HG03558 (cell line): ENCODE results near the gene LRRC37B.
"Not testable (repeated sequence)": the region's sequence is repeated elsewhere in the genome, so short reads cannot be mapped to it uniquely, and the experiment has no call there.

Source experiments
- ATAC-seq: cut with Tn5 transposase; IDR thresholded peaks from one replicate; pipeline ENCODE4 v1.9.1; 2021; ENCODE audit warnings: moderate number of reproducible peaks; ENCODE audit not compliant: unreplicated experiment; ENCODE audit errors: extremely low read depth

Gene LRRC37B

DNA sequence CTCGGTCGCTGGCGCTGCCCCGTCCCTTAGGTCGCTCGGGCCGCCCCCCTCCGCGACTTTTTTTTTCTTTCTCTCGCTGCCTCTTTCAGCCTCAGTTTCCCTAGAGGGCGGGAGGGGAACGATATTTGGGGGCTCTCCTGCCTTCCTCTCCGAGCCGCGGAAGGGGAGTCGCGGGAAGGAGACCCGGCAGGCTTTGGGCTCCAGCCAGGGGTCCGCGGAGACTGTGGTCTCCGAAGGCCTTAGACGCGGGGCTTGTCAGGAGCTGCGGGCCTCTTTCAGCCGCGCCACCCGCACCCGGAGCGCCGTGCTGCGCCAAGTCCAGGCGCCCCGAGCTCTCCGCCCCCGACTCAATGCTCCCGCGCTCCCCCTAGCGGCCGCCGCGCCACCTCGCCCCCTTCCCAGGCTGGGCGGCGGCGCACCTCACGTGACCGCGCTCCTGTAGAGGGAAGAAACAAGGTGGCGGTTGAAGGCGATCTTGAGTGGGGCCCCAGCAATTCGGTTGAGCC, at the start of gene LRRC37B:
LRRC37B (plus strand) TSS at position 427 of the 506 bp plus-strand sequence. CDS start 14,010 bp downstream, outside the sequence.
- no peak for ATAC-seq

DNA sequence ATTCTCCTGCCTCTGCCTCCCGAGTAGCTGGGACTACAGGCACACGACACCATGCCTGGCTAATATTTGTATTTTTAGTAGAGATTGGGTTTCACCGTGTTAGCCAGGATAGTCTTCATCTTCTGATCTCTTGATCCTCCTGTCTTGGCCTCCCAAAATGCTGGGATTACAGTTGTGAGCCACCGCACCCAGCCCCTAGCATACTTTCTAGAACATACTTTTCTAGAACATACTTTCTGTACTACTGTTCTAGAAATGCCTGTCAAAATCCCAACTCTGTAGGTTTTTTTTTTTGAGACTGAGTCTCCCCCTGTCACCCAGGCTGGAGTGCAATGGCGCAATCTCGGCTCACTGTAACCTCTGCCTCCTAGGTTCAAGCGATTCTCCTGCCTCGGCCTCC, 43.1 kb upstream of the LRRC37B start:
- ATAC-seq = not testable (repeated sequence)

- ATAC-seq = no peak
Observed at GRCh38 chr17:31967648-31968047, 39.5 kb upstream of the LRRC37B start.

DNA sequence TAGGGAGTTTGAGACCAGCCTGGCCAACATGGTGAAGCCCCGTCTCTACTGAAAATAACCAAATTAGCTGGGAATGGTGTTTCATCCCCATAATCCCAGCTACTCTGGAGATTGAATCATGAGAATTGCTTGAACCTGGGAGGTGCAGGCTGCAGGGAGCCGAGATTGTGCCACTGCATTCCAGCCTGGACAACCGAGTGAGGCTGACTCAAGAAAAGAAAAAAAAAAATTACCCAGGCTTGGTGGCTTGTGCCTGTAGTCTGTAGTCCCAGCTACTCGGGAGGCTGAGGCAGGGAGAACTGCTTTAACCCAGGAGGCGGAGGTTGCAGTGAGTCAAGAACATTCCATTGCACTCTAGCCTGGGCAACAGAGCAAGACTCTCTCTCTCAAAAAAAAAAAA, 36.8 kb upstream of the LRRC37B start:
- not testable (repeated sequence) for ATAC-seq

GRCh38 chr17:31974269-31975071, 32.7 kb upstream of the LRRC37B start:
- ATAC-seq = not testable (repeated sequence)

GRCh38 chr17:31975391-31975790, 31.8 kb upstream of the LRRC37B start:
- ATAC-seq = not testable (repeated sequence)

DNA sequence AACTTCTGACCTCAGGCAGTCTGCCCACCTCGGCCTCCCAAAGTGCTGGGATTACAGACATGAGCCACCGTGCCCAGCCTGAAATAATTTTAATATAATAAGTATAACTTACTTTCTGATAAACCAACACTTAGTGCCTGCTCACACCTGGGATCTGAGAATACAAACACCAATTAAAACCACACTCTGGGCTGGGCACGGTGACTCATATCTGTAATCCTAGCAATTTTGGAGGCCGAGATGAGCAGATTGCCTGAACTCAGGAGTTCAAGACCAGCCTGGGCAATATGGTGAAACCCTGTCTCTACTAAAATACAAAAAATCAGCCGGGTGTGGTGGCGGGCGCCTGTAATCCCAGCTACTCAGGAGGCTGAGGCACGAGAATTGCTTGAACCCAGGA, 15.4 kb upstream of the LRRC37B start:
- ATAC-seq = not testable (repeated sequence)

DNA sequence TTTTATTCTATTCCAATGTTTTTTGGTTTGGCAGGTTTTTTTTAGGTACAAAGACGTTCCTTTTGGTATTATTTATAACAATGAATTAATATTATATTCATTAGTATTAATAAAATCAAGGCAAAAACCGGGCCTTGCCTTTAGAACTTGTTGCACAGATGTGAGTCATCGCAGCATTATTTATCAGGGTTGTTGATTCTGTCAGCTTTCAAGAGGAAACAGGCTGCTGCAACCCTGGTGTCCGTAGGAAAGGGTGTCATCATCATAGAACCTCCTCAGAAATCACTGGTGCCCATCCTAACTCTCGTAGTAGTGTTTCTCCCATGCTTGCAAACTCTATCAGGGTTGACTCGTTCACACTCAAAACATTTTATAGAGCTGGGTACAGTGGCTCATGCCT, 10.2 kb upstream of the LRRC37B start:
- ATAC-seq = no peak

GRCh38 chr17:32007463-32008298, 498 bp downstream of the LRRC37B start:
- ATAC-seq = no peak

DNA sequence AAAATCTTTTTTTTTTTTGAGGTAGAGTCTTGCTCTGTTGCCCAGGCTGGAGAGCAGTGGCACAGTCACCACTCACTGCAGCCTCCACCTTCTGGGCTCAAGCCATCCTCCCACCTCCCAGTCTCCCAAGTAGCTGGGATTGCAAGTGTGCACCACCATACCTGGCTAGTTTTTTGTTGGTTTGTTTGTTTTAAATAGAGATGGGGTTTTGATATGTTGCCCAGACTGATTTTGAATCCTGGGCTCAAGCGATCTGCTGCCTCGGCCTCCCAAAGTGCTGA, 2.0 kb downstream of the LRRC37B start:
- ATAC-seq = no peak

DNA sequence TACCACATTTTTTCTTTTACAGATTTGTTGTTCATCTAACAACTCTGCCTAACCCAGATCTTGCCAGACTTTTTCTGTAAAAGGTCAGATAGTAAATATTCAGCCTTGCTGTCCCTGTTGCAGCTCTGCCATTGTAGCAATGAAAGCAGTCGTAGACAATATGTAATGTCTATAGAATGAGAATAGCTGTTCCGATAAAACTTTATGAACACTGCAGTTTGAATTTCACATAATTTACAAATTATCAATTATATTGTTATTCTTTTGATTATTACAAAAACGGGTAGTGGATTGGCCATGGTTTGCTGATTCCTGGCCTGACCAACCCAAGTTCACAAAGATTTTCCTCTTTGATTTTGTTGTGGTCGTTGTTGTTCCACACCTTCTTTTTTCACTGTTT, 2.9 kb downstream of the LRRC37B start:
- ATAC-seq = no peak

DNA sequence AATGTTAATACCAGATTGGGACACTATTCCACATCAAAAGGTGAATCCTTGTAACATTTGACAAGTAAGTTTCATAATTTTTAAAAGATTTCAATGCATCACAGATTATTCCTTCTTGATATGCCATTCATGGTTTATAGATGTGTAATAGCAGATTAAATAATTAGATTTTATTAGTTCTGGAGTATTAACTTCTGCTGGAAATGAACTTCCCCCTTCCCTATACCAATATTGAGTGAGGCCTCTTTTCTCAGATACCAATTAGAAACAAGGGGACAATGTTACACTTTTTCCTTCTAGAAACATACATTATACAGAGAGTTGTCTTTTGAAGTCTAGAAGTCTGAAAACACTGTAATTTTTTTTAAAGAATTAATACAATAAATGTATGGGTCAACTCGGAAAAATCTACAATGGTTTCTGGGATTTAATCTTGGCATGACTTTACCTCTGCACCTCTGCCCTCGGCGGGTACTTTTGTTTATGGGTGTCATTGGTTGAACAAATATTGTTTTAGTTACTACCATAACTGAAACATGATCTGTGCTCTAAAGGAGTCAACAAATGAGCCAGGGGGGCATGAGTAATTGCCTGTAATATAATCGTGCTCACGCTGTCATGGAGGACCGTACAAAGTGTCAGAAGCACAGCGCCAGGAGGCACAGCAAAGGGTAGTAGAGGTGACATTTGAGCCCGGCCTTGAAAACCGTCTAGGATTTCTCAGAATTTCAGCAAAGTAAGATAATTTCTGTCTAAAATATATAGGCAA, 8.2 kb downstream of the LRRC37B start:
- no peak for ATAC-seq

DNA sequence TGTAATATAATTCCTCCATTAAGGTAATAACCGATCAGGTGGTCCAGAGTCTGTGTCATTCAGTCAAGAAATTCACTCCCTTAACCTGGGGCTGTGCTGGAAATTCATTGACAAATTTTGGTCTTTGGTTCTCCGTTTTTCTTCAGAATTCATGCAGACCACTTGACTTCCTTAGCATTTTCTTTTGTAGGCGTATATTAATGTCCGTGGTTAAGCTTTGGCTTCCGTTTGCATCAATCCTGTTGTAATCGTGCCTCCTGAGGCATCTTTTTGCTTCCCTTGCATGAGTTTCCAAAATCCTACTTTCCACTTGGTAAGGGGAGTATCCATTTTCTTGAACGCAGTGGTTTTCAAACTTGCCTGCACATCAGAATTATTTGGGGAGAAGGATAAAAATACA, 9.0 kb downstream of the LRRC37B start:
- no peak for ATAC-seq

DNA sequence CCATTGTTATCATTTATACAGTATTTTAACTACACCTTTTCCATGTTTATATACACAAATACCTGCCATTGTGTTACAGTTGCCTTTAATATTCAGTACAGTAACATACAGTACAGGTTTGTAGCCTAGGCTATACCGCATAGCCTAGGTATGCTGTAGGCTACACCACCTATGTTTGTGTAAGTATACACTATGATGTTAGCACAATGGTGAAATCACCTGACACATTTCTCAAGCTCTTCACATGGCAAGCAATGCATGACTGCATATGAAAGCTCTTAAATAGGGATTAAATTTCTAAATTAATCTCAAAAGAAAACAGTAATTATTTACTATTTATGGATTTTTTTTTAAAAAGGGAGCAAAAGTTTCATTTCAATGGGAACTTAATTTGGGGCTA, 12.0 kb downstream of the LRRC37B start:
- no peak for ATAC-seq

DNA sequence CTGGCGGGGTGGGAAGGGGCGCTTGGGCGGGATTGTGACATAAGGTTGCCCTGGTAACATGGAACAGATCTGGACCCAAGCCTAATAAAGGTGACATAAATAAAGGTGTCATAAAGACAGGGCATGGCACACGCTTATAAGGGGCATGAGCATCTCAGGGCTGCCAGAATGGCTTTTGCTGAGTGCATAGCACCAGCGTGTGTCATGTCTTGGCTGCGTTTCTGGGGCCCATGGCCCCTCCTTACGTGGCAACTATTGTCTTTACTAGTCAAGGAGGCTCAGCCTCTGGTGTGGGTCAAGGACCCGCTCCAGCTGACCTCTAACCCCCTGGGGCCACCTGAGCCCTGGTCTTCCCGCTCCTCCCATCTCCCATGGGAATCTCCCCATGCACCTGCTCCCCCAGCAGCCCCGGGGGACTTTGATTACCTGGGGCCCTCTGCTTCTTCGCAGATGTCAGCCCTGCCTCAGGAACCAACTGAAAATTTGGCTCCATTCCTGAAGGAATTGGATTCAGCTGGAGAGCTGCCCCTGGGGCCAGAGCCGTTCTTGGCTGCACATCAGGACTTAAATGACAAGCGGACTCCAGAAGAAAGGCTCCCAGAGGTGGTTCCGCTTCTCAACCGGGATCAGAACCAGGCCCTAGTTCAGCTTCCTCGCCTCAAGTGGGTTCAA, 13.9 kb downstream of the LRRC37B start:
- no peak for ATAC-seq

GRCh38 chr17:32021615-32021955, 14.4 kb downstream of the LRRC37B start:
- no peak for ATAC-seq

GRCh38 chr17:32022554-32022953, 15.4 kb downstream of the LRRC37B start:
- not testable (repeated sequence) for ATAC-seq

- not testable (repeated sequence) for ATAC-seq
Observed at GRCh38 chr17:32027271-32027670, 20.1 kb downstream of the LRRC37B start.

DNA sequence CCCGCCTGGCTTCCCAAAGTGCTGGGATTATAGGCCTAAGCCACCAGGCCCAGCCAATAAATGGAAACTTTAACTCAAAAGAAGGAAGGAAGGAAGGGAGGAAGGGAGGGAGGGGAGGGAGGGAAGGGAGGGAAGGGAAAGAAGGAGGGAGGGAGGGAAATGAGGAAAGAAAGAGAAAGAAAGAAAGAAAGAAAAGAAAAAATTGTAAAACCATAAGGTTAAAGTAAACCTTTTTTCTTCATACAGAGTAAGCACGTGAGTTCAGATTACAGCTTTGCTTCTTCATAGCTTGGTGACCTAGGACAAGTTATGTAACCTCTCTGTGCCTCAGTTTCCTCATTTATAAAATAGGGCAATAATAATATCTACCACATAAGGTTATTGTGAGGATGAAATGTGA, 26.0 kb downstream of the LRRC37B start:
- ATAC-seq = no peak

DNA sequence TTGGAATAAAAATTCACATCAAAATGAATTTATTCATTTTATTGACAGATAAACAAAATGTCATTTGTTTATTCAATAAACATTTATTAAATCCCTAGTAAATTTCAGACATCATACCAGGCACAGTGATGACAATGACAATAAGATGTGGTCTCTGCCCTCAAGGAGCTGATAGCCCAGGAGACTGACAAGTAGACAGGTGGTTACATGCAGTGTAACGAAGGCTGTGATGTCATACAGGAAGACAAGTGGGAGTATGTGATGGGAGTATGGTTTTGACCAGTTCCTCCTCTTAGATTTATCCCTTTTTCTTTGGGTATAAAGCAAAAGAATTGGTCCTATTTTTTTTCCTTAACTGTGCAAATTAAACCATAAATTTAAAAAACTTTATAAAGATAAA, 26.6 kb downstream of the LRRC37B start:
- ATAC-seq = not testable (repeated sequence)
